ENCODE measurements around the gene SOX1.

DNA sequence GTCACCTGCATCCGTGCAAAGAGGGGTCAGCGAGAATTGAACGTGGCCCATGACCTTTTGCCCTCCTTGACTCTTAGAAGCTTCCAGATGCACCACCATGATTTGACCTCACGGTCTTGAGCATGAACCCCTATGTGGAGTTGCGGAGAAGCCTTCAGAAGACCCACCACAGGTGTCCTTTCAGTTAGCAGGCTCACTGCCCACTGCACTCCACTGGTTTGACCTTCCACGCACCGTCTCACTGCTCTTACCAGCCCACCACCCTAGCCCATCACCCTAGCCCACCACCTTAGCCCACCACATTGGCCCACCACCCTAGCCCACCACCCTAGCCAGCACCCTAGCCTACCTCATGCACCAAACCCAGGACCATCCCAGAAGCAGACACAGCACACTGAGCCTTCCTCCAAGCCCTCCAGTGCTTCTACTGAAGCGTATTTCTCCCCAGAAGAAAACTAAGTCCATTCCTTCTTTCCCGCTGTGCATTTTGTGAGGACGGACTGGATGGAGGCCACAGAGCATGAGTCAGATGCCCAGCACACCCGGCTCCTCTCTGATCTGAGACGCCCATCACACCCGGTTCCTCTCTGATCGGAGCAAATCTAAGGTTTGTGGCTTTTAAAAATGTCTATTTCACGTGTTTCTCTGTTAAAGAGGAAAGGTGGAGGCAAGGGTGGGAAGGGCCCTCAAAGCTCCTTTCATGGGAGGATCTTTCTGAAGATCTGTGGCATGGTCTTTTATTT lies 45.8 kb downstream of the SOX1 start:
- TF ChIP-seq POLR2A (IDR thresholded peaks at IDR 0.05; ENCODE audit: low read depth, low read length) = no peak
- TF ChIP-seq, protein P1, sequence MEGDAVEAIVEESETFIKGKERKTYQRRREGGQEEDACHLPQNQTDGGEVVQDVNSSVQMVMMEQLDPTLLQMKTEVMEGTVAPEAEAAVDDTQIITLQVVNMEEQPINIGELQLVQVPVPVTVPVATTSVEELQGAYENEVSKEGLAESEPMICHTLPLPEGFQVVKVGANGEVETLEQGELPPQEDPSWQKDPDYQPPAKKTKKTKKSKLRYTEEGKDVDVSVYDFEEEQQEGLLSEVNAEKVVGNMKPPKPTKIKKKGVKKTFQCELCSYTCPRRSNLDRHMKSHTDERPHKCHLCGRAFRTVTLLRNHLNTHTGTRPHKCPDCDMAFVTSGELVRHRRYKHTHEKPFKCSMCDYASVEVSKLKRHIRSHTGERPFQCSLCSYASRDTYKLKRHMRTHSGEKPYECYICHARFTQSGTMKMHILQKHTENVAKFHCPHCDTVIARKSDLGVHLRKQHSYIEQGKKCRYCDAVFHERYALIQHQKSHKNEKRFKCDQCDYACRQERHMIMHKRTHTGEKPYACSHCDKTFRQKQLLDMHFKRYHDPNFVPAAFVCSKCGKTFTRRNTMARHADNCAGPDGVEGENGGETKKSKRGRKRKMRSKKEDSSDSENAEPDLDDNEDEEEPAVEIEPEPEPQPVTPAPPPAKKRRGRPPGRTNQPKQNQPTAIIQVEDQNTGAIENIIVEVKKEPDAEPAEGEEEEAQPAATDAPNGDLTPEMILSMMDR (IDR thresholded peaks at IDR 0.05; ENCODE audit: extremely low read depth in 1 of 2, insufficient read depth in 1 of 2, low read depth in 1 of 2, low read length in 2 of 2) = no peak
- TF ChIP-seq EZH2 (IDR thresholded peaks at IDR 0.05; ENCODE audit: borderline replicate concordance, low read depth, low read length, severe bottlenecking) = no peak
- TF ChIP-seq POLR2AphosphoS5 (IDR thresholded peaks at IDR 0.05; ENCODE audit: insufficient read depth, low read depth, low read length) = no peak
- TF ChIP-seq, protein P2, sequence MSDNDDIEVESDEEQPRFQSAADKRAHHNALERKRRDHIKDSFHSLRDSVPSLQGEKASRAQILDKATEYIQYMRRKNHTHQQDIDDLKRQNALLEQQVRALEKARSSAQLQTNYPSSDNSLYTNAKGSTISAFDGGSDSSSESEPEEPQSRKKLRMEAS (IDR thresholded peaks at IDR 0.05; ENCODE audit: insufficient read depth, insufficient read length) = no peak
- TF ChIP-seq JUN (IDR thresholded peaks at IDR 0.05; ENCODE audit: borderline replicate concordance, insufficient read depth, insufficient read length, low read depth) = no peak
- no peak for TF ChIP-seq MYC (IDR thresholded peaks at IDR 0.05; ENCODE audit: low read depth, low read length)
- no peak for TF ChIP-seq FOS (IDR thresholded peaks at IDR 0.05; ENCODE audit: borderline replicate concordance, insufficient read depth, low read length)
- TF ChIP-seq GATA2 (IDR thresholded peaks at IDR 0.05; ENCODE audit: insufficient read depth, insufficient read length, low read depth, low read length) = no peak
